ENCODE measurements around the gene NATD1. TPM values are rescaled to one million over a fixed set of nuclear protein-coding genes. Genes with fewer than 3 reads are reported as not detected.

The NATD1 gene
- total RNA-seq, 1 donor from 2014 or later: 1.1 TPM

DNA sequence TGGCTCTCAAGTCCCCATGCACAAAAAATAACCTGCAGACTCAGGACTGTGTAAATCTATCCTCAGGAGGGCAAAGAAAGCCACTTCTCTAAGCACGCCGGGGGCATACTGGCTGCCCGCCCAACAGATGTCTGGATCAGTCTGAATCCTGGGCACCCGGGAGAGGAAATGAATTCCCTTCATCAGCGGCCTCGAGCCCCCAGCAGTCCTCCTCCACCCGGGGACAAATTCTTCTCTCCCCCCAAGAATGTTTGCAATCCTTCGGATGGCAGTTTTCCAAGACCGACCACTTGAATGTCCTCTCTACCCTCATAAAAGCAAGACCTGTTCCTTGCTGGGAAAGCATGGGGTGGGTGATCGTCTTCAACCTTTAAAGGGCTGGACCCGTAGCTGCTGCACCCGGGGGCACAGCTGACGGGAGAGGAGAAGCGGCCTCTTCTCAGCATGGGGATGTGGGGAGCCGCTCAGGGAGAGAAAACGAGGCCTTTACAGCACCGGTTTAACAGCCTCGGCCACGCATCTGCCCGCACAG lies 21.9 kb upstream of the NATD1 start:
- intact Hi-C loops (cut with micrococcal nuclease): loop anchor here (1.0 to 2.0 kb wide), 2 partner anchors 13 to 22 kb away; partner anchors contain the start of gene NATD1
- H3K36me3 Mint-ChIP-seq (ENCODE audit: low read depth): no peaks in the 10 kb centered on the region
- H3K27me3 Mint-ChIP-seq: no peaks in the 10 kb centered on the region
- H3K4me3 Mint-ChIP-seq: peak overlapping the region; percentile 74
- peak; percentile 61 for DNase-seq
- no peaks in the 10 kb centered on the region for H3K9me3 Mint-ChIP-seq
- no peak overlapping the region for H3K27ac Mint-ChIP-seq
- peaks cover 28% of the 10 kb centered on the region for H3K4me1 Mint-ChIP-seq

DNA sequence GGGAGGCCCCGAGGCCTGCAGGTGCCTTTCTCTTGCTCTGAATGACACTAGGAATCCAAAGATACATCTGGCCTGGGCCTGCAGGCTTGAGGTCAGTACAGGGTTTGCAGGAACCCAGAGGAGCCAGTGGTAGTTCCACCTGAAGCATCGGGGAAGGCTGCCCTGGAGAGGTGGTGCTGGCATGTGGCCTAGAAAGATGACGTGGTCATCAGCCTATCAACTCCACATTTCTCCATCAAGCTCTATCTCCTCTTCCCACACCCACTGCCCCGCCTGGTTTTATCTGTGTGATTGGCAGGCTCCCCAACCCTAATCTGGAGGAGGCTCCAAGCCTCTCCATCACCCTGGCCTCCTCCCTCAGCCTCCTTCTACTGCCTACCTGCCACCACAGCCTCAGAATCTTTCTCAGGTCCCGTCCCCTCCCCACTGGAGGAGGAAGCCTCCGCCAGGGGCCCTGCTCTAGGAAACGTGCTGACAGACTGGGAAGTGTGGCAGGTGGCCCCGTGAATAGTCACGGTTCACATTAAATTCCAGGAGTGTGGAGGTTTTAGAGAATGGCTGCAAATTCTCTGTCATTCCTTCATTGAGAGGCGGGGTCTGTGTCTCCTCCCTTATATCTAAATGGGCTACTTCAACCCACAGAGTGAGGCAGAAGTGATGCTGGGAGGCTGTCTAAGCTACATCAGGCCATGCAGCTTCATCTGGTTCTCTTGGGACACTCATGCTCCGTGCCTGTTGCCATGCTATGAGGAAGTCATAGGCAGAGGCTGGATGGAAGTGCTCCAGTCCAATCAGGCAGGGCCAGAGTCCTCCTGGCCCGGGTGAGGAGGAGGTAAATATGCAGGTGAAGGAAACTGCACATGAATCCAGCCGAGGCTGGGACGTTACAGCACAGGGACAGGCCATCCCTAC lies 19.9 kb upstream of the NATD1 start:
- Mint-ChIP-seq H3K36me3 (ENCODE audit: low read depth) (no peaks in the 10 kb centered on the region), H3K4me3 (no peak overlapping the region), H3K4me1 (peaks cover 19% of the 10 kb centered on the region), H3K27me3 (no peaks in the 10 kb centered on the region), H3K27ac (no peak overlapping the region), H3K9me3 (no peaks in the 10 kb centered on the region)
- intact Hi-C loops (cut with micrococcal nuclease): no loop called here
- DNase-seq: no peak

DNA sequence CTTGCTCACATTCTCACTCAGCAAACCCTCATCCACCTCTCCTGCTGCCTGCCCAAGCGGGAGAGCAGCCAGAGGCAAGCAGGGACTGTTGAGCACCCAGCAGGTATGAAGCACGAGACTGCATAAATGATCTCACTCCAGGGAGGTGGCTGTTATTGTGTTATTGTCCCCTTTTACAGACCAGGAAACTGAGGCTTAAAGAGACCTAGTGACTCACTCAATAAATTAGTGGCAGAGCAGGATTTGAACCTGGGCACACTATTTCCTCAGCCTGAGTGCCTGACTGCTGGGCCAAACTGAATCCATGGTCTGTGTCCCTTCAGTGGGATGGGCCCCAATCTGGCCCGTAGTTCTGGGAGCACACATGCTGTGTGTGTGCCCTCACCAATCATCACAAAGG lies 19.0 kb upstream of the NATD1 start:
- Mint-ChIP-seq H3K27ac (no peak overlapping the region), H3K4me1 (peaks cover 22% of the 10 kb centered on the region), H3K9me3 (no peaks in the 10 kb centered on the region), H3K36me3 (ENCODE audit: low read depth) (no peaks in the 10 kb centered on the region), H3K27me3 (no peaks in the 10 kb centered on the region), H3K4me3 (no peak overlapping the region)
- no peak for DNase-seq
- intact Hi-C loops (cut with micrococcal nuclease): no loop called here

DNA sequence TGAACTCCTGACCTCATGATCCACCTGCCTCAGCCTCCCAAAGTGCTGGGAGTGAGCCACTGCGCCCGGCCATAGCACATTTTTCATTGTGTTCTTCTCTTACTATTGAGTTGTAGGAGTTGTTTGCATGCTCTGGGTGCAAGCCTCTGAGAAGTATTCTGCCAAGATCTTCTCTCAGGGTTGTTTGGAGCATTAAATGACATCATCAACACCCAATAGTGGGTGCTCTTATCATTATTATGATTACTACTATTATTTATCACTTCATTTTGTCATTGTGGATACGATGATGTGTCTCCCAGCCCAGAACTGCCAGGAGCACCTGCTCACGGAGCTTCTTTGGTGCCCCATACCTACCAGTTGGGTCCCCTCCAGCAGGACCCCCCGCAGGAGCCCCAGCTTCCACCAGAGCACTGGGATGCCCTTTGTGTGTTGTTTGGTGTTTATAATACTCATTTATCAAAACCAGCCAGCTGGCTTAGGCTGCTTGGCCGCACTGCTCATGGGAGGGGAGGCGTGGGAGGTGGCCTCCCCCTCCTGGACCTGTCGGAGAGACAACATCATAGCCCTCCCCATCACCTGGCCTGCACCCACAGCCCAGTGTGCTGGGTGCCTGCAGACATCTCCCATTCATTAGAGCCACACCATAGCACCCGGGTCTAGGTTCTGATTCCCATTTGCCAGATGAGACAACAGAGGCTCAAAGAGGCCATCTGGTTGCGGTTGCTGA lies 18.4 kb upstream of the NATD1 start:
- Mint-ChIP-seq H3K27me3 (no peaks in the 10 kb centered on the region), H3K4me1 (peaks cover 24% of the 10 kb centered on the region), H3K4me3 (no peak overlapping the region), H3K27ac (no peak overlapping the region), H3K36me3 (ENCODE audit: low read depth) (no peaks in the 10 kb centered on the region), H3K9me3 (no peaks in the 10 kb centered on the region)
- intact Hi-C loops (cut with micrococcal nuclease): no loop called here
- no peak for DNase-seq

DNA sequence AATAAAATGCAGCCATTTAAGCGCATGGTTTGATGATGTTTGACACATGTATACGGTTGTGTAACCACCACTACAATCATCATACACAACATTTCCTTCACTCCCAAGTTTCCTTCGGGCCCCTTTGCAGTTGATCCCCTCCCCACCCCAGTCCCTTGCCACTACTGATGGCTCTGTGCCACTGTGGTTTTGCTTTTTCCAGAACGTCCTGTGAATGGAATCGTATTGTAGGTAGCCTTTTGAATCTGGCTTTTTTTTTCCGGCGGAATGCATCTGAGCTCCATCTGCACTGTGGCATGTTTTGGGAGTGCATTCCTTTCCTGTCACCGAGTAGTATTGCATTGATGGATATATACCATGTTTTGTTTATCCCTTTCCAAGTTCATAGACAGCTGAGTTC lies 16.2 kb upstream of the NATD1 start:
- DNase-seq: no peak
- Mint-ChIP-seq H3K4me3 (no peak overlapping the region), H3K27ac (no peak overlapping the region), H3K27me3 (no peaks in the 10 kb centered on the region), H3K9me3 (no peaks in the 10 kb centered on the region), H3K36me3 (ENCODE audit: low read depth) (no peaks in the 10 kb centered on the region), H3K4me1 (peaks cover 16% of the 10 kb centered on the region)
- intact Hi-C loops (cut with micrococcal nuclease): no loop called here

DNA sequence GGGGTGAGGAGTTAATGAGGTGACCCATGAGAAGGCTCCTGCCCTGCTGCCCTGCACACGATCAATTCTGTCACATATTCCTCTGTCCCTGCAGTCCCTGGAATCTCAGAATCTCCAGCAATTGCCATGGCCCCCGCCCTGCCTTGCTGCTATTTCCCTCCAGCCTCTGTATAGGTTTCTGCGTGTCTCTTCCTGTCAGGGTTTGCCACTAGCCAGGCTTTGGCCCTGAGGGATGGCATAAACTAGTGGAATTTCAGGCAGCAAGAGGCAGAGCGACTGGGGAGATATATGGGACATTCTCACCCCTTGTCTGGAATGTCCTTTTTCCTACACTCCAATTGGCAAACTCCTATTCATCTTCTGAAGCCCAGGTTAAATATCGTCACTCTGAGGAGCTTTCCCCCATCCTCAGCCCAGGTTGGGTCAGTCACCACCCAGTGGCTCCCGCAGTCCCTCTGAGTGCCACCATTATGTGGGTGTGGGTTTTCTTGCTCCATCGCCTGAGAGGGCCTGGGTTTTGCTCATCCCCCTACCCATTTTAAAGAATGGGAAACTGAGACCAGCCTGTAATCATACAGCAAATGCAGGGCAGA lies 15.5 kb upstream of the NATD1 start:
- peak overlapping the region; percentile 69 for H3K27ac Mint-ChIP-seq
- peak overlapping the region; percentile 14 for H3K4me3 Mint-ChIP-seq
- no peak for DNase-seq
- H3K4me1 Mint-ChIP-seq: peaks cover 16% of the 10 kb centered on the region
- no peaks in the 10 kb centered on the region for H3K27me3 Mint-ChIP-seq
- H3K36me3 Mint-ChIP-seq (ENCODE audit: low read depth): no peaks in the 10 kb centered on the region
- no peaks in the 10 kb centered on the region for H3K9me3 Mint-ChIP-seq
- intact Hi-C loops (cut with micrococcal nuclease): no loop called here

DNA sequence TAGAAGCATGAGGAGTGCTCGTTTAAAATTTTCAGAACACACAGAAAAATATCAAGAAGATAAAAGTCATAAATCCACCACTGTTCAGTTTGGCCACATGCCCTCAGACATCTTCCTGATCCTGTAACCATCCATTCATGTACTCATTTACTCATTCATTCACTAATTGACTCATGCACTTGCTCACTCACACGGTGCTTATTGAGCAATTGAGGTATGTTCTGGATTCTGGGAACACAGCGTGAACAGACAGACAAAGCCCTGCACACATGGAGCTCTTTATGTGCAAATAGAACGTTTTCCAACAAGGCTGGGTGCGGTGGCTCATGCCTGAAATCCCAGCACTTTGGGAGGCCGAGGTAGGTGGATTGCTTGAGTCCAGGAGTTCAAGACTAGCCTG lies 10.2 kb upstream of the NATD1 start:
- H3K27me3 Mint-ChIP-seq: no peaks in the 10 kb centered on the region
- peaks cover 15% of the 10 kb centered on the region for H3K4me1 Mint-ChIP-seq
- no peak for DNase-seq
- no peaks in the 10 kb centered on the region for H3K36me3 Mint-ChIP-seq (ENCODE audit: low read depth)
- no peak overlapping the region for H3K4me3 Mint-ChIP-seq
- no peaks in the 10 kb centered on the region for H3K9me3 Mint-ChIP-seq
- intact Hi-C loops (cut with micrococcal nuclease): no loop called here
- no peak overlapping the region for H3K27ac Mint-ChIP-seq

DNA sequence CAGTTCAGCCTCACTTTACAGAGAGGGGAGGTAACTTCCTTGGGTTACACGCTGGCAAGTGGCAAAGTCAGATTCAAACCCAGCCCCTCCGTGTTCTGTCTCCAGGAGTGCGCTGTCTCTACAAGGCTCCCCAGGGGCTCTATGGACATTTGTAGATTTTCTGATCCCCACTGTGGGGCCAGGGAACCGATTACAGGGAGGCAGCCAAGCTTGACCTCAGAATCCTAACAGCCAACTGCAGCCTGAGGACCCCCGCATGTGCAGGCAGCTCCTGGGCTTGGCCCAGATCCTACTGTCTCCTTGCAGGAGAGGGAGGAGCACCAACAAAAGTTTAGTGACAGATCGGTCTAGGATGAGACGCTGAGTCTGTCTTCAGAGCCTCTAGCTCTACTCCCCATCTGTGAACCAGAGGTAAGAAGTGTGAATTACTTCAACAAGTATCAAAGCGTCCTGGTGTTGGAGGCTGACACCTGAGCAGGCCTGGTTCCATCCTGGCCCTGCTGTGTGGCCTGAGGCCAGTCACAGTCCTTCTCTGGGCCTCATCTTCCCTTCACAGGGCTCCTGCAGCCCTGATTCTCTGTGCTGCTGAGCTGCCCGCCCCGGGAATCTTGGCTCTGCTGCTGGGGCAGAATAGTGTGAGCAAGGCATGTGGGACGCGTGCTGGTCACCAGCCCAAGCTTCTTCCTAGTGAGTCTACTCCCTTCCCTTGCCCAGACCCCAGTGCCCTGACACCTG lies 9.2 kb upstream of the NATD1 start:
- Mint-ChIP-seq H3K9me3 (no peaks in the 10 kb centered on the region), H3K4me1 (peaks cover 16% of the 10 kb centered on the region), H3K36me3 (ENCODE audit: low read depth) (no peaks in the 10 kb centered on the region), H3K27ac (no peak overlapping the region), H3K4me3 (no peak overlapping the region), H3K27me3 (peaks cover 5% of the 10 kb centered on the region)
- intact Hi-C loops (cut with micrococcal nuclease): no loop called here
- no peak for DNase-seq

DNA sequence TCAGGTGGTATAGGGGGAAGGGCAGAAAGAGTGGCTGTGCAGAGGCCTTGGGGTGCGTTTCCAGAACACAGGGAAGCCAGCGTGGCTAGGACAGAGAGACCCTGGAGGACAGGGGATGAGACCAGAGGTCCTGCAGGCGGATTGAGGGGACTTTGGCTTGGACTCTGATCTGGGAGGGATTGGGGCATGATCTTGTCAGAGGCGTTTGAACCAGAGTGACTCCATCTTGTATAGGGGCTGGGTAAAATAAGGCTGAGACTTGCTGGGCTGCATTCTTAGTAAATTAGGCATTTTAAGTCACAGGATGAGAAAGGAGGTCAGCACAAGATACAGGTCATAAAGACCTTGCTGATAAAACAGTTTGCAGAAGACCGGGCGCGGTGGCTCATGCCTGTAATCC lies 5.4 kb upstream of the NATD1 start:
- H3K27me3 Mint-ChIP-seq: peaks cover 8% of the 10 kb centered on the region
- DNase-seq: no peak
- no peaks in the 10 kb centered on the region for H3K36me3 Mint-ChIP-seq (ENCODE audit: low read depth)
- peaks cover 15% of the 10 kb centered on the region for H3K4me1 Mint-ChIP-seq
- intact Hi-C loops (cut with micrococcal nuclease): no loop called here
- H3K4me3 Mint-ChIP-seq: no peak overlapping the region
- no peak overlapping the region for H3K27ac Mint-ChIP-seq
- H3K9me3 Mint-ChIP-seq: no peaks in the 10 kb centered on the region

DNA sequence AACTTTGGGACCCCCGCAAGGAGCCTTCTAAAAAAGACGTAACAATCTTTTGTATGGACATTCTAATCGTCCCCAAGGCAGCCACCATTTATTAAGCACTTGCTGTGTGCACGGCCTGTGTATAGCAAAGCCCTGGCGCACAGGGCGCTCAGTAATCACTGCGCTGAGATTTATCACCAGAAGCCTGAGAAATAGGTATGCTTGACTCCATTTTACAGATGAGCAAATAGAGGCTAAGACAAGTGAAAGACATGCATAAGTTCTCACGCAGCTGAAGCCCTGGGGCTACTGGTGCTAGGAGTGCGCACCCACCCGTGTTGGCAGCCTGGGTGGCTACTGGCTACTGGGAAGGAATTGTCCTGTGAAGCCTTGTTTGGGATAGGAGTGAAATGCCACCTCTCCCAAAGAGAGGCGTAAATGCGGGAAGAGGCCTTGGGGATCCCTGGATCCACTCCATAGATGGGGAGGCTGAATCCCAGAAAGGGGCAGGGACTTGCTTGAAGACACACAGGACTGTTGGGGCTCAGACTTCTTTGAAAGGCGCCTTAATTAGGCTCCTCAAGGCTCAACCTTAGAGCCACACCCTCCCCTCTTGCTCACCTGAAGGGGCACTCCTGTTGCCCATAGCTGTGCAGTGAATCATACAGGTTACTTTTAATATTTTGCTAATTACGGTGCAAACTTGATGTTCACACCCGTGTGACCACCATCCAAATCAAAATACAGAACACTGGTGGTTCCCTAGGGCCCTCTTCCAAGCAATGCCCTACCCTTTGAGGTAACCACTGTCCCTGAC lies 634 bp upstream of the NATD1 start:
- peaks cover 22% of the 10 kb centered on the region for H3K27me3 Mint-ChIP-seq
- no peaks in the 10 kb centered on the region for H3K36me3 Mint-ChIP-seq (ENCODE audit: low read depth)
- intact Hi-C loops (cut with micrococcal nuclease): loop anchor here (1.0 to 2.0 kb wide), 3 partner anchors 21 to 39 kb away; partner anchors contain the start of gene TMEM11
- DNase-seq: no peak
- no peak overlapping the region for H3K27ac Mint-ChIP-seq
- H3K9me3 Mint-ChIP-seq: no peaks in the 10 kb centered on the region
- peaks cover 16% of the 10 kb centered on the region for H3K4me1 Mint-ChIP-seq
- peak overlapping the region; percentile 83 for H3K4me3 Mint-ChIP-seq

DNA sequence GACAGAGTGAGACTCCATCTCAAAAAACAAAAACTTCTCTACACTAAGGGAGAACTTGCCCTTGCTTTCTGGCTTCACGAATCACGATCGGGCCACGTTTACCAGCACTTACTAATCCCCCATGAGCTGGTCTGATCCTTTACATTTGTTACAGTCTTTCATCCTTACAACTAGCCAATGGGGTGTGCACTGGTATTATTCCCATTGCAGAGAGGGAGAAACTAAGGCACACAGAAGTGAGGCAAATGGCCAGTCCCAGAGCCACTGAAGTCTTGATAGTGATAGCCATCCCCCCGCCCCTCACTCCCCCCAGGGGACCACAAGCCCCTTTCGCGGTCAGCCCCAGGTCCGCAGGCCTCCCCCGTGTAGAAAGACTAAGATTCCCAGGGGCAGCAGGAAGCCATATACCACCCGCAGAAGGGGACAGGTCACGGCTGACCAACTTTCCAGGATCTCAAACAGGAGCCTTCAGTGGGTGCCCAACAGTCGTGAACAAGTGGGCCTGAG lies 868 bp downstream of the NATD1 start:
- Mint-ChIP-seq H3K4me3 (peak overlapping the region; percentile 78), H3K9me3 (no peaks in the 10 kb centered on the region), H3K4me1 (peaks cover 5% of the 10 kb centered on the region), H3K27me3 (peaks cover 16% of the 10 kb centered on the region), H3K27ac (peak overlapping the region; percentile 65), H3K36me3 (ENCODE audit: low read depth) (no peaks in the 10 kb centered on the region)
- intact Hi-C loops (cut with micrococcal nuclease): loop anchor here (2.0 kb wide), 2 partner anchors 22 to 38 kb away; partner anchors contain the start of gene TMEM11
- no peak for DNase-seq

DNA sequence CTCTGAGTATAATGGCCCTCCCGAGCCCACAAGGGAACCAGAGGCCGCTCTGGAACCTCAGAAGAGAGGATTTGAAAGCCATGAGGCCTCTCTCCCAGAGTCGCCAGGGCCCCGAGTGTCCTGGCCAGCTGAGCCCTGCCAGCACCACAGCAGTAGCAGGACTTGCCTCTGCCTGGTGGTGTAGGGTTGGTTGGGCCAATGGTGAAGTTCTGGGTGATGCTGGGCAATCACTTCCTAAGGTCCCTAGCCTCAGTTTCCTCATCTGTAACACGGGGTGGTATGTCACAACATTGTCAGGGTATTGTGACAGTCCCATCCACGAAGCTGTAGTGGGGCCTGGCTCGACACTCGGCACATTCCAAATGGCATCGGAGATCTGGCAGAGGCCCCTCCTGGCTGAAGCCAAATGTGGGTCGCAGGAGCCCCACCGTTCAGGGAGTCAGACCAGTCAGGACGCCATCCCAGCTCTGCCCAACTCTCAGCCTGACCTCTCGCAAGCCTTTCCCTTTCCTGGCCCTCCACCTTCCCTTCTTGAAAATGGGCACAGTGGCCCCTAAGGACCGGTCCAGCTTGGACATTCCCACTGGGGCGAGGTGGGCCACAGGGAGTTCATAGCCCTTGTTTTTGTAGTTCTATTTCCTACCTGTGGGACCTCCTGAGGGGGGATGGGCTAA lies 1.7 kb downstream of the NATD1 start:
- no peak for DNase-seq
- Mint-ChIP-seq H3K27ac (no peak overlapping the region), H3K4me1 (peaks cover 5% of the 10 kb centered on the region), H3K36me3 (ENCODE audit: low read depth) (no peaks in the 10 kb centered on the region), H3K4me3 (no peak overlapping the region), H3K9me3 (no peaks in the 10 kb centered on the region), H3K27me3 (peaks cover 16% of the 10 kb centered on the region)
- intact Hi-C loops (cut with micrococcal nuclease): loop anchor here (2.0 kb wide), 2 partner anchors 23 to 37 kb away; partner anchors contain the start of gene TMEM11
